HG03558 (cell line): ENCODE results near the gene ANHX.

ENCODE experiments used
- ATAC-seq: cut with Tn5 transposase; IDR thresholded peaks from one replicate; pipeline ENCODE4 v1.9.1; 2021; ENCODE audit warnings: moderate number of reproducible peaks; ENCODE audit not compliant: unreplicated experiment; ENCODE audit errors: extremely low read depth

ANHX gene

GRCh38 chr12:133203344-133204263, 32.1 kb downstream of the ANHX start:
- no peak for ATAC-seq

GRCh38 chr12:133202493-133203343, 33.0 kb downstream of the ANHX start:
- ATAC-seq = no peak

- ATAC-seq = no peak
These were observed 33.8 kb downstream of the ANHX start for GRCh38 chr12:133201888-133202287.

- ATAC-seq = no peak
These were observed 42.8 kb downstream of the ANHX start for GRCh38 chr12:133192847-133193246.

GRCh38 chr12:133190176-133190575, 45.5 kb downstream of the ANHX start:
- no peak for ATAC-seq

- ATAC-seq = peak; percentile 76
These were observed 54.3 kb downstream of the ANHX start, which contains the start of gene ZNF268 for GRCh38 chr12:133181238-133181959. Gene ZNF268, plus strand, starts transcription at chr12:133181495. Its CDS starts 503 bp downstream, at chr12:133181998.

GRCh38 chr12:133180669-133181068, 55.0 kb downstream of the ANHX start:
- no peak for ATAC-seq

- no peak for ATAC-seq
These were observed 60.8 kb downstream of the ANHX start for GRCh38 chr12:133174901-133175300.

- ATAC-seq = no peak
These were observed 63.2 kb downstream of the ANHX start for GRCh38 chr12:133172491-133172890.
